GM12865 (cell line): Measurements from ENCODE around the gene GAREM1.

Source experiments
- DNase-seq: peaks from one replicate; pipeline ENCODE4 v3.0.0; 2010; ENCODE audit warnings: low read depth
- H3K4me3 ChIP-seq: 2 replicates; pipeline ENCODE4 v1.5.1; 2011; ENCODE audit warnings: mild to moderate bottlenecking, low read depth, low read length, control low read depth
- TF ChIP-seq, protein P1 (sequence below): IDR thresholded peaks from 2 replicates; pipeline ENCODE4 v1.5.1; 2011; ENCODE audit warnings: low read length, control low read depth, low read depth, inconsistent platforms; ENCODE audit not compliant: insufficient read depth; ENCODE audit errors: missing control alignments

GAREM1 gene

DNA sequence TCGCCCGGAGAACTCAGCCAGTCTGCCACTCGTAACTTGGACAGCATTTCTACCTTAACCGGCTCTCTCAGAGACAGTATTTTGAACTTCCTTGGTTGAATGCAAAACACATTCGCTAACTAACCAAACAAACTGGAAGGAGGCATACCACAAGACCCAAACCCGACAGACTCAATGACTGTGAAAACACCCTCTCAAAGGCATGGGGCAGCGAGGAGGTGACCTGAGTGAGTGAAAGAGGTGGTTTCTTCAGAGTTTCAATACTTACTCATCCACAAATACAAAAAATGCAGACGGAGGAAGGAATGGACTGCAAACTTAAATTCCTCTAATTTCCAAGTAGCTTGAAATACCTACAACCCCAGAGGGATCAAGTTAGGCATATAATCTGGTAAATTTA lies 132.9 kb downstream of the GAREM1 start:
- TF ChIP-seq, protein P1, sequence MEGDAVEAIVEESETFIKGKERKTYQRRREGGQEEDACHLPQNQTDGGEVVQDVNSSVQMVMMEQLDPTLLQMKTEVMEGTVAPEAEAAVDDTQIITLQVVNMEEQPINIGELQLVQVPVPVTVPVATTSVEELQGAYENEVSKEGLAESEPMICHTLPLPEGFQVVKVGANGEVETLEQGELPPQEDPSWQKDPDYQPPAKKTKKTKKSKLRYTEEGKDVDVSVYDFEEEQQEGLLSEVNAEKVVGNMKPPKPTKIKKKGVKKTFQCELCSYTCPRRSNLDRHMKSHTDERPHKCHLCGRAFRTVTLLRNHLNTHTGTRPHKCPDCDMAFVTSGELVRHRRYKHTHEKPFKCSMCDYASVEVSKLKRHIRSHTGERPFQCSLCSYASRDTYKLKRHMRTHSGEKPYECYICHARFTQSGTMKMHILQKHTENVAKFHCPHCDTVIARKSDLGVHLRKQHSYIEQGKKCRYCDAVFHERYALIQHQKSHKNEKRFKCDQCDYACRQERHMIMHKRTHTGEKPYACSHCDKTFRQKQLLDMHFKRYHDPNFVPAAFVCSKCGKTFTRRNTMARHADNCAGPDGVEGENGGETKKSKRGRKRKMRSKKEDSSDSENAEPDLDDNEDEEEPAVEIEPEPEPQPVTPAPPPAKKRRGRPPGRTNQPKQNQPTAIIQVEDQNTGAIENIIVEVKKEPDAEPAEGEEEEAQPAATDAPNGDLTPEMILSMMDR: no peak
- H3K4me3 ChIP-seq: no peak overlapping the region
- DNase-seq: no peak

DNA sequence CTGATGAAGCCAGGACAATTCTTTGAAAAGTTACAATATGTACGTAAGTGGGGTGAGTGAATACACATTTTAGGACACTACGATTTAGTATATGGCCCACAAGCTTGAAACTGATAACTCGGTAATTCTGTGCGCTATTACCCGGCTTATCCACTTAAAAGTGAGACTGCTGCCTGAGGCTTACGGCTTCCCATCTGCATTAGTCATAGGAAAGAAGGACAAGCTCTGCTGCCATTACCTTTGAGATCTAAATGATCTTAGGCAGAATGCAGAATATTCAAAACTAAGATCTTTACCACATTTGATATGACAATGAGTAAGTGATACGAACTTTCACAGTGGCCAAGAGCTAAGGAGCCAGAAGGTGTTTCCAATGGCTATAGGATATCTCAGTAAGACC lies 133.3 kb downstream of the GAREM1 start:
- no peak for DNase-seq
- H3K4me3 ChIP-seq: no peak overlapping the region
- TF ChIP-seq, protein P1: no peak

GRCh38 chr18:32335228-32335627 lies 135.5 kb downstream of the GAREM1 start:
- H3K4me3 ChIP-seq: no peak overlapping the region
- no peak for DNase-seq

DNA sequence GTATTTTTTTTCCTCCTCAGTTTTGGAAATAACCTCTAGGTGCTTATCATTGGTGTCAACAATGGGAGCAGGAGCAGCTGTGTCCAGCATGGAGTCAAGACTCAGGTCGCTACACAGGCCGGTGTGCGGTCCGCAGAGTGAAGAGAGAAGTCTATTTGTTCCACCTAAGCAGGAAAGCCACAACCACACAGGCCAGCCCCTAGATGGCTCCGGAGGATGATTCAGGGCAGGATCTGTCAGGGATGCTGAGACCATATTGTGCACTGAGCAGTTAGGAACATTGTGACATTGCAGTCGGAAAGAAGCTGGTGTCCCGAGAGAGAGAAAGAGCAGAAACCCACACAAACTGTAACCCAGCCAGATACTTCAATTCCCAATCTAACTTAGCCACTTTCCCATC lies 136.9 kb downstream of the GAREM1 start:
- TF ChIP-seq, protein P1: no peak
- no peak for DNase-seq

More at GRCh38 chr18:32335228-32335627, 135.5 kb downstream of the GAREM1 start:
- TF ChIP-seq, protein P1: no peak

DNA sequence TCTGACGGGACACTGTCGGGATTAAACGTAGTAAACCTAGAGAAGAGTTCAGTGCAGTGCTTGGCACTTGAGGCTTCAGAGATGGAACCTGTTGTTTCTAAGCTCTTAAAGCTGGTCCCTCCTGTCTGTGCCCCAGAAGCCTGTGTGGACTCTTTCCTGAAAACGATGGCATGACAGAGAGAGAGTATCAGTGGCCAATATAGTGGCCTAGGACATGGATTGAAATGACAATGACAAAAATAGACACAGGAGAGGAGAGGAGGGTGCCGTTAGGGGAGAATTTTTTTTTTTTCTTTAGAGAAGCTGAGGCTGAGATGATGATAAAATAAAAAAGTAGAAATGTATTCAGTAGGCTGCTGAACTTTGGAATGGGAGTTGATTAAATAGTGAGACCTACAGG lies 138.0 kb downstream of the GAREM1 start:
- TF ChIP-seq, protein P1: no peak
- DNase-seq: no peak
- H3K4me3 ChIP-seq: no peak overlapping the region

More for the DNA sequence above, 136.9 kb downstream of the GAREM1 start:
- no peak overlapping the region for H3K4me3 ChIP-seq

GRCh38 chr18:32328974-32329373 lies 141.7 kb downstream of the GAREM1 start:
- H3K4me3 ChIP-seq: no peak overlapping the region
- no peak for DNase-seq
- TF ChIP-seq, protein P1: no peak

DNA sequence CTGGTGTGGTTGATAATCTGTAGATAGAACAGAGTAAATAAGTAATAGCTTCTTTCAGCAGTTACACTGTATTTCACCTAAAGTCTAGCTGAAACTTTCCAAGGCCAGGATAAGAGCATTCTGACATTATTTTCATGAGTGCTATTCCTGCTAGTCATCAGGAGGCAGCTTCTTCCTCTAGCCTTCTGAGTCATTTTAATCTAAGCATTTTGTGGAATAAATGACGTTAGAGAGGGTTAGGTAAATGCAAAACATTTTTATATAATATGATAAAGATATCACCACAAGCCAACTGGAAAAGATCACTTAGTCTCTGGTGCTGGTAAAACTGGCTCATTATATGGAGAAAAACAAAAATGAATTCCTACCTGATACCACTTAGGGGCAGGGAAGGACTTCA lies 142.3 kb downstream of the GAREM1 start:
- TF ChIP-seq, protein P1: no peak
- DNase-seq: no peak

More for the DNA sequence above, 142.3 kb downstream of the GAREM1 start:
- no peak overlapping the region for H3K4me3 ChIP-seq
